GM10266 (cell line): Measurements from ENCODE around the gene GAK.

ENCODE experiments used
- DNase-seq: peaks from one replicate; pipeline ENCODE4 v3.0.0; 2012; ENCODE audit errors: extremely low spot score
- CTCF ChIP-seq: IDR thresholded peaks from 2 replicates; pipeline ENCODE4 v1.5.1; 2012; ENCODE audit warnings: mild to moderate bottlenecking, low read depth; ENCODE audit not compliant: control insufficient read depth, insufficient read depth; ENCODE audit errors: missing control alignments

GAK gene

DNA sequence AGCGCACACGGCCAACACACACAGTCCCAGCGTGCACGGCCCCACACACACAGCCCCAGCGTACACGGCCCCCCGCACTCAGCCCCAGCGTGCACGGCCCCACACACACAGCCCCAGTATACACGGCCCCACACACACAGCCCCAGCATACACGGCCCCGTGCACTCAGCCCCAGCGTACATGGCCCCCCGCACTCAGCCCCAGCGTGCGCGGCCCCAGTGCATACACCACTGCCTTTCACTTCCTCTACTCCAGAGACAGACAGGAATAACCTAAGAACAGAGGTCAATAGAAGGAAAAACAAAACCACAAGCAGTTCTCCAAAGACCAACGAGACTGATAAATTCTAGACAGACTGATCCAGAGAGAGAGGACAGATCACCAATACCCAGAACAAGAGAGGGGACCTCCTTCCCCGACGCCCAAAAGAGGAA is 17.1 kb downstream of the GAK start:
- DNase-seq: no peak
- no peak for TF ChIP-seq CTCF

- no peak for TF ChIP-seq CTCF
- DNase-seq: no peak
These were observed 17.6 kb downstream of the GAK start for GRCh38 chr4:914531-914930.

- no peak for DNase-seq
- no peak for TF ChIP-seq CTCF
These were observed 18.9 kb downstream of the GAK start for GRCh38 chr4:913280-913618.

GRCh38 chr4:912548-913279 is 19.4 kb downstream of the GAK start:
- no peak for DNase-seq
- no peak for TF ChIP-seq CTCF

DNA sequence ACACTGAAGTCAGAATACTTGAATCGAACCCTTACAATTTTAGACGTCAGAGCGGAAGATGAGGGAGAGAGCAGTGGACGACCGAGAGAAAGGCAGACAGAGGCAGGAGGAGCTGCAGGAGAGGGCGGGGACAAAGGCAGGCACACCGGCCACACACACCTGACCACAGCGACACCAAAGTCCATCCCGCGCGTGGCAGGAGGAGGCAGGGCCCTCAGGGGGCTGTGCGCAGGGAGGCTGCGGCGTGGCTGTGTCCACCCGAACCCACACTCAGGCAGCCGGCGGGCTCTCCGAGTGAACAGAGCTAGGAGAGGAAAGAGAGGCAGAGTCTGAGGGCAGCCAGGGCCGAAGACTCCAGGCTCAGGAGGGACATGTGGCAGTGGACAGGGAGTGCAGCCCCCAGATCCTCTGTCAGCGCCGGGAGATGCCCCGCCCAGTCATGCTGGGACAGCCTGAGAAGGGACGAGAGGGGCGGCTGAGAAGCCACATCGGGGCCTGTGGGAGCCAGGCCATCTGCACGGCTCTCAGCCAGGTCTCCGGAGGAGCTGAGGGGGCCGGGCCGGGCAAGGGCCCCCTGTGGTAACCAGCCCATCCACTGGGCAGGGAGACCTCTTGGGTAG is 20.1 kb downstream of the GAK start:
- DNase-seq: no peak
- TF ChIP-seq CTCF: no peak

DNA sequence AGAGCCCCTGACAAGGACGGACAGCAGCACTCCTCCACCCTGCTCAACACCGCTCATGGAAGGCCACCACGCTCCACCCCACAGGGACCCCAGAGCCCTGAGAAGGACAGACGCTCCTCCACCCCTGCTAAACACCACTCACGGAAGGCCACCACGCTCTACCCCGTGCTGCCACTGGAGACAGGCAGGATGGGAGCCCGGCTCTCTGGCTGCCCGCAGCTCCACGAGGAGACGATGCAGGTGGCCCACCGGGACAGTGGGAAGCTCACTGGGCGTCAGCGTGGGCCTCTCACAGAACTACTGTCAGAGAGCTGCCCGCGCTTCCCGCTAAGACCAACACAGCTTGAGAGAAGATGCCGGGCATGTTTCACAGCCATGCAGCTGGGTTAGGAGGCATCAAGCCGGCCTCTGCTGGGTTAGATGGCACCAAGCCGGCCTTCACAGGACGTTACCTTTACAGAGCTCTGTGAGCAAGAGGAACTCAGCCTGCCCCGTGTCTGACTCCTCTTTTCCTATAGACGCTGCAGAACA is 20.8 kb downstream of the GAK start:
- no peak for TF ChIP-seq CTCF
- DNase-seq: no peak
